HG03354 (cell line): Measurements from ENCODE around the gene ASPSCR1.

ENCODE experiments used
- ATAC-seq: cut with Tn5 transposase; IDR thresholded peaks from one replicate; pipeline ENCODE4 v1.9.1; 2021; ENCODE audit warnings: mild to moderate bottlenecking; ENCODE audit not compliant: unreplicated experiment, poor library complexity, severe bottlenecking

ASPSCR1 gene

GRCh38 chr17:81996232-81996756 is 18.9 kb downstream of the ASPSCR1 start:
- ATAC-seq: no peak

GRCh38 chr17:81996757-81997441 is 19.5 kb downstream of the ASPSCR1 start:
- no peak for ATAC-seq

GRCh38 chr17:81998212-81998611 is 20.8 kb downstream of the ASPSCR1 start:
- ATAC-seq: no peak

GRCh38 chr17:81998691-81999438 is 21.4 kb downstream of the ASPSCR1 start:
- no peak for ATAC-seq

- no peak for ATAC-seq
Observed at GRCh38 chr17:81999587-81999975, 22.2 kb downstream of the ASPSCR1 start.

GRCh38 chr17:81999976-82000802 is 22.8 kb downstream of the ASPSCR1 start:
- ATAC-seq: no peak

GRCh38 chr17:82000803-82001570 is 23.6 kb downstream of the ASPSCR1 start:
- ATAC-seq: no peak

GRCh38 chr17:82001571-82002056 is 24.2 kb downstream of the ASPSCR1 start:
- ATAC-seq: no peak

- no peak for ATAC-seq
Observed at GRCh38 chr17:82003411-82004381, 26.3 kb downstream of the ASPSCR1 start.

- ATAC-seq: no peak
Observed at GRCh38 chr17:82004517-82005455, 27.4 kb downstream of the ASPSCR1 start.

- ATAC-seq: no peak
Observed at GRCh38 chr17:82005701-82006348, 28.4 kb downstream of the ASPSCR1 start.

- no peak for ATAC-seq
Observed at GRCh38 chr17:82006468-82007227, 29.2 kb downstream of the ASPSCR1 start.

- ATAC-seq: no peak
Observed at GRCh38 chr17:82007228-82007494, 29.7 kb downstream of the ASPSCR1 start.

GRCh38 chr17:82007495-82008257 is 30.2 kb downstream of the ASPSCR1 start:
- ATAC-seq: no peak

- ATAC-seq: no peak
Observed at GRCh38 chr17:82008258-82008940, 31.0 kb downstream of the ASPSCR1 start.
